SIG-M5 treated with dmso at 0.1 percent for 504 hours (cell line): Measurements from ENCODE around the gene DUOXA1.
"Not testable (repeated sequence)": the region's sequence is repeated elsewhere in the genome, so short reads cannot be mapped to it uniquely, and the experiment has no call there.

Experiments used
- DNase-seq: peaks from one replicate; lab custom pipeline; 2025; ENCODE audit not compliant: unreplicated experiment; lab: John Stamatoyannopoulos, UW

DUOXA1 gene

GRCh38 chr15:45151998-45152828 is 22.5 kb upstream of the DUOXA1 start:
- DNase-seq = no peak

GRCh38 chr15:45150997-45151396 is 21.3 kb upstream of the DUOXA1 start:
- no peak for DNase-seq

GRCh38 chr15:45150481-45150880 is 20.8 kb upstream of the DUOXA1 start:
- DNase-seq = no peak

GRCh38 chr15:45149060-45149459 is 19.4 kb upstream of the DUOXA1 start:
- DNase-seq = no peak

- DNase-seq = no peak
These were observed 18.7 kb upstream of the DUOXA1 start for GRCh38 chr15:45148076-45149059.

- DNase-seq = no peak
These were observed 17.9 kb upstream of the DUOXA1 start for GRCh38 chr15:45147606-45148005.

GRCh38 chr15:45146405-45146804 is 16.7 kb upstream of the DUOXA1 start:
- DNase-seq = no peak

- DNase-seq = no peak
These were observed 15.1 kb upstream of the DUOXA1 start for GRCh38 chr15:45144775-45145174.

GRCh38 chr15:45143946-45144345 is 14.3 kb upstream of the DUOXA1 start:
- DNase-seq = no peak

GRCh38 chr15:45143056-45143455 is 13.4 kb upstream of the DUOXA1 start:
- no peak for DNase-seq

GRCh38 chr15:45141386-45141785 is 11.7 kb upstream of the DUOXA1 start:
- no peak for DNase-seq

- no peak for DNase-seq
These were observed 11.0 kb upstream of the DUOXA1 start for GRCh38 chr15:45140557-45141250.

- DNase-seq = no peak
These were observed 10.1 kb upstream of the DUOXA1 start for GRCh38 chr15:45139770-45140169.

GRCh38 chr15:45138814-45139765 is 9.4 kb upstream of the DUOXA1 start:
- no peak for DNase-seq

GRCh38 chr15:45137703-45138102 is 8.0 kb upstream of the DUOXA1 start:
- no peak for DNase-seq

GRCh38 chr15:45136378-45136764 is 6.7 kb upstream of the DUOXA1 start:
- DNase-seq = no peak

GRCh38 chr15:45135705-45136377 is 6.2 kb upstream of the DUOXA1 start:
- not testable (repeated sequence) for DNase-seq

GRCh38 chr15:45134682-45135604 is 5.3 kb upstream of the DUOXA1 start:
- DNase-seq = no peak

- DNase-seq = no peak
These were observed 4.4 kb upstream of the DUOXA1 start for GRCh38 chr15:45134046-45134445.
